ENCODE measurements around the gene NDC1. TPM values are rescaled to one million over a fixed set of nuclear protein-coding genes. Genes with fewer than 3 reads are reported as not detected.

Gene NDC1
- total and polyA plus RNA-seq, 2 donors (not counting 3 experiments of a cell fraction or from before 2014, with no cell fraction given) = 23.2 to 29.2 TPM

- TF ChIP-seq JUN (IDR thresholded peaks at IDR 0.05; ENCODE audit: borderline replicate concordance, insufficient read depth, insufficient read length, low read depth) = no peak
- TF ChIP-seq EZH2 (IDR thresholded peaks at IDR 0.05; ENCODE audit: borderline replicate concordance, low read depth, low read length, severe bottlenecking) = no peak
- TF ChIP-seq GATA2 (IDR thresholded peaks at IDR 0.05; ENCODE audit: insufficient read depth, insufficient read length, low read depth, low read length) = no peak
- no peak for TF ChIP-seq POLR2A (IDR thresholded peaks at IDR 0.05; ENCODE audit: low read depth, low read length)
- no peak for TF ChIP-seq MYC (IDR thresholded peaks at IDR 0.05; ENCODE audit: low read depth, low read length)
- TF ChIP-seq, protein P1, sequence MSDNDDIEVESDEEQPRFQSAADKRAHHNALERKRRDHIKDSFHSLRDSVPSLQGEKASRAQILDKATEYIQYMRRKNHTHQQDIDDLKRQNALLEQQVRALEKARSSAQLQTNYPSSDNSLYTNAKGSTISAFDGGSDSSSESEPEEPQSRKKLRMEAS (IDR thresholded peaks at IDR 0.05; ENCODE audit: insufficient read depth, insufficient read length) = no peak
- no peak for TF ChIP-seq FOS (IDR thresholded peaks at IDR 0.05; ENCODE audit: borderline replicate concordance, insufficient read depth, low read length)
- TF ChIP-seq CTCF (IDR thresholded peaks at IDR 0.05; ENCODE audit: extremely low read depth in 1 of 2, insufficient read depth in 1 of 2, low read depth in 1 of 2, low read length in 2 of 2) = no peak
- TF ChIP-seq POLR2AphosphoS5 (IDR thresholded peaks at IDR 0.05; ENCODE audit: insufficient read depth, low read depth, low read length) = no peak
- CTCF ChIA-PET = interaction anchor here (1.5 kb wide), 1 partner anchor 15 kb away, joined by 5 read pairs; no protein-coding TSS in a partner anchor
- FAIRE-seq = no peak
- POLR2A ChIA-PET = no interaction called here
- intact Hi-C loops (cut with micrococcal nuclease) (no loop called here), dilution Hi-C loops (cut with MboI; ENCODE audit: extremely low pct_ligation_motif_present, low sequenced_read_pairs) (no loop called here)
- no peak overlapping the region for H3K9ac ChIP-seq (replicated peaks; ENCODE audit: extremely low read depth, insufficient read depth, low read length)
- no peaks in the 10 kb centered on the region for H4K20me1 ChIP-seq (replicated peaks; ENCODE audit: control insufficient read depth, extremely low read depth, insufficient read depth, low read length)
- no peaks in the 10 kb centered on the region for H3K79me2 ChIP-seq (ENCODE audit: control insufficient read depth, insufficient read depth, low read length)
- H3K36me3 ChIP-seq (ENCODE audit: control insufficient read depth in 2 of 2, extremely low read depth in 1 of 2, insufficient read depth in 2 of 2, low read length in 2 of 2) = no peaks in the 10 kb centered on the region
- H2AFZ ChIP-seq (ENCODE audit: low read depth, low read length) = no peak overlapping the region
- H3K27ac ChIP-seq (ENCODE audit: insufficient read depth, low read depth, low read length) = no peak overlapping the region
- DNase-seq (ENCODE audit: low read depth, low spot score) = no peak
- no TSS peak for BruUV-seq (replicated peaks)
- no peaks in the 10 kb centered on the region for H3K4me1 ChIP-seq (ENCODE audit: control insufficient read depth, extremely low read depth, insufficient read depth, low read length)
- no peaks in the 10 kb centered on the region for H3K9me3 ChIP-seq (replicated peaks; ENCODE audit: control insufficient read depth, insufficient read depth, low read length)
- H3K27me3 ChIP-seq (ENCODE audit: control insufficient read depth in 2 of 2, insufficient read depth in 2 of 2, low read length in 2 of 2) = peaks cover 24 to 45% of the 10 kb centered on the region in 2 experiments
- H3K4me2 ChIP-seq (ENCODE audit: insufficient read depth, low read length) = no peak overlapping the region
- no peak overlapping the region for H3K4me3 ChIP-seq (replicated peaks in 1 of 3; ENCODE audit: insufficient read depth in 1 of 3, low read depth in 1 of 3, low read length in 3 of 3)
- no peaks in the 10 kb centered on the region for H3K9me1 ChIP-seq (replicated peaks; ENCODE audit: control insufficient read depth, extremely low read depth, insufficient read depth, low read length)
These were observed 107.0 kb downstream of the NDC1 start for GRCh38 chr1:53731043-53731600.

All from endothelial cell of umbilical vein (primary cell).